ENCODE measurements around the gene CACNA1H.

Gene CACNA1H

GRCh38 chr16:1212616-1213194 lies 59.8 kb downstream of the CACNA1H start:
- no peaks in the 10 kb centered on the region for H3K36me3 ChIP-seq (ENCODE audit: low read length)

DNA sequence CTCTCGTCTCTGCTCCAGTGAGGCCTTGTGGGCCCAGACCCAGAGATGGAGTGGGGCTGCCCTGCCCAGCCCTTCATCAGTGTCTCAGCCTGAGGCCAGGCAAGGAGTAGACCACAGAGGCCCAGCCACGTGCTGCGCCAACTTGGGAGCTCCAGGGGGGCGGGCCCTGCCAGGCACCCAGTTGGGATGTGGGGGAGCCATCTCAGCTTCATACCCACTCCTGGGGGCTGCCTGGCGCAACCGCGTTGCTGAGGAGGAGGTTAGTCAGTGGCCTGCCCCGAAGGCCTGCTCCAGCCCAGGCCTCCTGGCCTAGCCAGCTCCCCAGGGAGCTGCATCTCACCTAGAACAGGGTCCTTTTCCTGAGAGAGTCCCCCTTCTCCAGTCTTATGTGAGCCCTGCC lies 60.3 kb downstream of the CACNA1H start:
- H3K9ac ChIP-seq (ENCODE audit: low read length), result no peak overlapping the region
- H3K27ac ChIP-seq (ENCODE audit: low read depth, low read length), result no peak overlapping the region
- TF ChIP-seq CTCF (IDR thresholded peaks at IDR 0.05; ENCODE audit: insufficient read depth, low read length, poor library complexity, severe bottlenecking), result no peak
- TF ChIP-seq EZH2phosphoT487 (conservative IDR thresholded peaks at IDR 0.05; ENCODE audit: low read length), result no peak
- H3K4me3 ChIP-seq (ENCODE audit: insufficient read depth, low read length, poor library complexity, severe bottlenecking), result no peak overlapping the region
- no peaks in the 10 kb centered on the region for H3K27me3 ChIP-seq (ENCODE audit: low read length)
- no peaks in the 10 kb centered on the region for H3K9me3 ChIP-seq (ENCODE audit: insufficient read depth, low read length)
- no peaks in the 10 kb centered on the region for H3K36me3 ChIP-seq (ENCODE audit: low read length)
- H3K9me2 ChIP-seq (replicated peaks; ENCODE audit: insufficient read depth, low read length), result no peaks in the 10 kb centered on the region
- H4K20me1 ChIP-seq (ENCODE audit: low read depth, low read length), result no peaks in the 10 kb centered on the region
- H3F3A ChIP-seq (ENCODE audit: insufficient read depth), result no peaks in the 10 kb centered on the region
- H3K4me2 ChIP-seq (ENCODE audit: low read depth, low read length, poor library complexity, severe bottlenecking), result no peak overlapping the region
- H3K79me2 ChIP-seq (ENCODE audit: insufficient read depth, low read length), result no peaks in the 10 kb centered on the region
- no peak overlapping the region for H2AFZ ChIP-seq (ENCODE audit: low read depth, low read length, severe bottlenecking)

More at GRCh38 chr16:1212616-1213194, 59.8 kb downstream of the CACNA1H start:
- H3F3A ChIP-seq (ENCODE audit: insufficient read depth), result no peaks in the 10 kb centered on the region
- H3K79me2 ChIP-seq (ENCODE audit: insufficient read depth, low read length), result no peaks in the 10 kb centered on the region
- H2AFZ ChIP-seq (ENCODE audit: low read depth, low read length, severe bottlenecking), result no peak overlapping the region
- H3K9ac ChIP-seq (ENCODE audit: low read length), result no peak overlapping the region
- no peaks in the 10 kb centered on the region for H4K20me1 ChIP-seq (ENCODE audit: low read depth, low read length)
- H3K9me3 ChIP-seq (ENCODE audit: insufficient read depth, low read length), result no peaks in the 10 kb centered on the region
- no peak overlapping the region for H3K4me2 ChIP-seq (ENCODE audit: low read depth, low read length, poor library complexity, severe bottlenecking)
- no peaks in the 10 kb centered on the region for H3K9me2 ChIP-seq (replicated peaks; ENCODE audit: insufficient read depth, low read length)
- no peak overlapping the region for H3K4me3 ChIP-seq (ENCODE audit: insufficient read depth, low read length, poor library complexity, severe bottlenecking)
- H3K27me3 ChIP-seq (ENCODE audit: low read length), result no peaks in the 10 kb centered on the region
- H3K27ac ChIP-seq (ENCODE audit: low read depth, low read length), result no peak overlapping the region
- no peak for TF ChIP-seq CTCF (IDR thresholded peaks at IDR 0.05; ENCODE audit: insufficient read depth, low read length, poor library complexity, severe bottlenecking)
- no peak for TF ChIP-seq EZH2phosphoT487 (conservative IDR thresholded peaks at IDR 0.05; ENCODE audit: low read length)

DNA sequence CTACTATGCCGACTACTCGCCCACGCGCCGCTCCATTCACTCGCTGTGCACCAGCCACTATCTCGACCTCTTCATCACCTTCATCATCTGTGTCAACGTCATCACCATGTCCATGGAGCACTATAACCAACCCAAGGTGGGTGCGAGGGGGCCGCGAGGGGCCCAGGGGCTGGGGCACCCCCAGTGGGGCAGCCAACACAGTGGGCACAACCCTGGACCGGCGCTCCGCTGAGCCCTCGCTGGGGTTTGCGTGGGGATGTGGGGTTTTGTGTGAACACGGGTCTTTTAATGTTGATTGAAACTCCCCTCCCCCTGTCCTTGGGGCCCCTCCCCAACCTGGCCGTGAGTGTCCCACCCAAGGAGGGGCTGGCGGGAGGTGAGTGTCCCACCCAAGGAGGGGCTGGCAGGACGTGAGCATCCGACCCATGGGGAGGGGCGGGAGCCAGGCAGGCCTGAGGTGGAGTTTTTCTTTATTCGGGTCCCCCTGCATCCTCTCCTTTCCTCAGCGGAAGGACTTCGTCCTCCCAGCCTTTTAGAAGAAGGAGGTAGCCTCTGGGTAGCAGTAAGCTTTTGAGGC lies 61.0 kb downstream of the CACNA1H start:
- TF ChIP-seq CTCF (IDR thresholded peaks at IDR 0.05; ENCODE audit: insufficient read depth, low read length, poor library complexity, severe bottlenecking), result no peak
- no peak for TF ChIP-seq EZH2phosphoT487 (conservative IDR thresholded peaks at IDR 0.05; ENCODE audit: low read length)
- no peak overlapping the region for H2AFZ ChIP-seq (ENCODE audit: low read depth, low read length, severe bottlenecking)
- no peaks in the 10 kb centered on the region for H3K9me2 ChIP-seq (replicated peaks; ENCODE audit: insufficient read depth, low read length)
- no peaks in the 10 kb centered on the region for H4K20me1 ChIP-seq (ENCODE audit: low read depth, low read length)
- H3K27ac ChIP-seq (ENCODE audit: low read depth, low read length), result no peak overlapping the region
- H3F3A ChIP-seq (ENCODE audit: insufficient read depth), result no peaks in the 10 kb centered on the region
- no peaks in the 10 kb centered on the region for H3K27me3 ChIP-seq (ENCODE audit: low read length)
- no peak overlapping the region for H3K4me2 ChIP-seq (ENCODE audit: low read depth, low read length, poor library complexity, severe bottlenecking)
- no peak overlapping the region for H3K4me3 ChIP-seq (ENCODE audit: insufficient read depth, low read length, poor library complexity, severe bottlenecking)
- no peaks in the 10 kb centered on the region for H3K36me3 ChIP-seq (ENCODE audit: low read length)
- no peaks in the 10 kb centered on the region for H3K79me2 ChIP-seq (ENCODE audit: insufficient read depth, low read length)
- no peaks in the 10 kb centered on the region for H3K9me3 ChIP-seq (ENCODE audit: insufficient read depth, low read length)
- H3K9ac ChIP-seq (ENCODE audit: low read length), result no peak overlapping the region

Data from SU-DHL-6 (cell line).